GM12801 (cell line): Measurements from ENCODE around the gene PRDM2.

Source experiments
- CTCF ChIP-seq: IDR thresholded peaks from one replicate; pipeline ENCODE4 v1.5.1; 2011; ENCODE audit warnings: control low read depth; ENCODE audit not compliant: insufficient read length; ENCODE audit errors: extremely low read depth

The PRDM2 gene

GRCh38 chr1:13683206-13683605 is 16.8 kb upstream of the PRDM2 start:
- TF ChIP-seq CTCF: no peak

GRCh38 chr1:13687151-13687715 is 12.8 kb upstream of the PRDM2 start:
- no peak for TF ChIP-seq CTCF

GRCh38 chr1:13694886-13695684 is 4.9 kb upstream of the PRDM2 start:
- no peak for TF ChIP-seq CTCF

GRCh38 chr1:13697738-13698137 is 2.2 kb upstream of the PRDM2 start:
- no peak for TF ChIP-seq CTCF

- no peak for TF ChIP-seq CTCF
Measured at GRCh38 chr1:13699510-13699909, 478 bp upstream of the PRDM2 start.

- TF ChIP-seq CTCF: no peak
Measured at GRCh38 chr1:13700521-13701270, 708 bp downstream of the PRDM2 start.

- TF ChIP-seq CTCF: no peak
Measured at GRCh38 chr1:13701271-13701640, 1.3 kb downstream of the PRDM2 start.
